ENCODE data around the gene KLHL10. TPM values are rescaled to one million over a fixed set of nuclear protein-coding genes. Genes with fewer than 3 reads are reported as not detected.

The KLHL10 gene
- total and polyA plus RNA-seq, 2 of the 4 experiments (the other 2 are of a cell fraction): 0.18 TPM; not detected in 1

DNA sequence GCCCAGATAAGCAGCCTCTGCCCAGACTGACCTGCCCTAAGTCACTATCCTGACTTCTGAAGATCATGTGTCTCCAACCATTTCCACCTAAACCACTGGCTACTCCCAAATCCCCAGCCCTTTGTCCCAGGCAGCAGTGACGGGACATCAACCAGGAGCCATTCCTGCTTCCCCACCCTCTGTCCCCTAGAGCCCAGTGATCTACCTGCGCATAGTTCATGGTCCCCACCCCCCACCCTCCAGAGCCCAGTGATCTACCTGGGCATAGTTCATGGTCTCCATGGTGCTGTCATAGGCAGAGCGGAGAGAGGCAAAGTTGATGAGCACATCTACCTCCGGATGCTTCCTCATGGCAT, 54.4 kb downstream of the KLHL10 start:
- H4K91ac ChIP-seq (ENCODE audit: insufficient read depth, low read depth, low read length): no peak overlapping the region
- ChIA-PET POLR2A (ENCODE audit: unreplicated experiment) (no interaction called here), CTCF (no interaction called here)
- no peaks in the 10 kb centered on the region for H3K9me3 ChIP-seq (ENCODE audit: control insufficient read depth, insufficient read depth, low read length)
- H3K18ac ChIP-seq (ENCODE audit: low read depth, low read length): no peak overlapping the region
- H3K4me1 ChIP-seq (ENCODE audit: control insufficient read depth, insufficient read depth, low read length): peaks cover 18% of the 10 kb centered on the region
- H3K27me3 ChIP-seq (ENCODE audit: control insufficient read depth, insufficient read depth, low read length): no peaks in the 10 kb centered on the region
- no peak overlapping the region for H4K5ac ChIP-seq (ENCODE audit: low read depth, low read length)
- in situ Hi-C loops (cut with MboI; ENCODE audit: low sequenced_read_pairs): no loop called here
- WGBS, 2 experiments (ENCODE audit: extremely low coverage in 2 of 2, insufficient read length in 1 of 2): 100% methylated on average over 1 of the region's 4 CpGs; no CpG with 5 or more reads in 1 of the 2 experiments
- H4K20me1 ChIP-seq (ENCODE audit: insufficient read depth, low read length): peaks cover 62% of the 10 kb centered on the region
- H2BK120ac ChIP-seq (ENCODE audit: low read depth, low read length): no peak overlapping the region
- no peak overlapping the region for H4K8ac ChIP-seq (ENCODE audit: low read depth in 2 of 2, low read length in 2 of 2)
- peaks cover 28% of the 10 kb centered on the region for H3K9me1 ChIP-seq (ENCODE audit: insufficient read depth, low read length)
- no peak overlapping the region for H2BK20ac ChIP-seq (ENCODE audit: low read depth, low read length)
- H2AK9ac ChIP-seq (replicated peaks; ENCODE audit: low read depth, low read length, poor library complexity): peak overlapping the region; percentile 42
- H3K14ac ChIP-seq (replicated peaks; ENCODE audit: low read depth, low read length): no peak overlapping the region
- intact Hi-C loops (cut with micrococcal nuclease): no loop called here
- H3K4ac ChIP-seq (ENCODE audit: low read depth, low read length): 0 out of 2 replicates have a peak overlapping the region, but pooled peaks have one; percentile 13
- peak overlapping the region; percentile 18 for H2BK5ac ChIP-seq (ENCODE audit: low read depth, low read length, poor library complexity, severe bottlenecking)
- no peak overlapping the region for H3K23ac ChIP-seq (ENCODE audit: low read depth, low read length)
- peaks cover 31 to 82% of the 10 kb centered on the region in 2 experiments for H3K79me1 ChIP-seq (ENCODE audit: low read depth in 1 of 2, low read length in 2 of 2)
- peaks cover 72% of the 10 kb centered on the region for H3K36me3 ChIP-seq (ENCODE audit: control insufficient read depth, insufficient read depth, low read length)
- H2AK5ac ChIP-seq (ENCODE audit: low read depth, low read length): no peak overlapping the region
- ATAC-seq (ENCODE audit: low read depth) (no peak), DNase-seq (no peak)
- no peak overlapping the region for H3K4me2 ChIP-seq (ENCODE audit: low read depth, low read length)
- no peak for TF ChIP-seq RFX5 (IDR thresholded peaks at IDR 0.05; ENCODE audit: low read depth, low read length)
- TF ChIP-seq CHD1 (IDR thresholded peaks at IDR 0.05; ENCODE audit: low read depth, low read length): no peak
- dilution Hi-C loops (cut with HindIII; ENCODE audit: low sequenced_read_pairs, unreplicated experiment): no loop called here
- no peak overlapping the region for H3K9ac ChIP-seq (ENCODE audit: low read depth, low read length)
- H3K56ac ChIP-seq (ENCODE audit: extremely low read depth, insufficient read depth, low read length): no peak overlapping the region
- no peak overlapping the region for H2AFZ ChIP-seq (replicated peaks; ENCODE audit: low read length, poor library complexity)
- H3K4me3 ChIP-seq (ENCODE audit: insufficient read depth, low read depth, low read length): no peak overlapping the region
- no peak overlapping the region for H3K27ac ChIP-seq (ENCODE audit: insufficient read depth, low read length)
- no peak overlapping the region for H2BK15ac ChIP-seq (ENCODE audit: low read depth, low read length)
- BruUV-seq (replicated peaks): no TSS peak

Data from IMR-90 (cell line).